ENCODE data around the gene XPNPEP1.

Gene XPNPEP1

DNA sequence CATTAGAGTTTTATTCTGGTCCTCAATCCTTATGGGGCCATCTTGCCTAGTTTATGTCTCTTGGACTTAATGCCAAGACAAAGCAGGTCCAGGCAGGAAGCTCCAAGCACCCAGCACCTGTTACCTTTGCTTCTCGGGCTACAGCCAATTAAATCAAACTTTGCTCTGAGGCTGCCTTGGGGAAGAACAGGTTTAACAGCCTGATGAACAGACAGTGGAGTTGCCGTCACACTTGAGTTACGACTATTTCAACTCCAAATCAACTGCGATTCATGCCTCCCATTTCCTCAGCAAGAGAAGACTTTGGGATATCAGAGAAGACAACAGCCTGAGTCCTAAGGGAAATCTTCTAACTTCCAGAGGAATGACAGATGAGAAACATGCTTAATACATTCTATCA lies 62.2 kb downstream of the XPNPEP1 start:
- no peak for DNase-seq

DNA sequence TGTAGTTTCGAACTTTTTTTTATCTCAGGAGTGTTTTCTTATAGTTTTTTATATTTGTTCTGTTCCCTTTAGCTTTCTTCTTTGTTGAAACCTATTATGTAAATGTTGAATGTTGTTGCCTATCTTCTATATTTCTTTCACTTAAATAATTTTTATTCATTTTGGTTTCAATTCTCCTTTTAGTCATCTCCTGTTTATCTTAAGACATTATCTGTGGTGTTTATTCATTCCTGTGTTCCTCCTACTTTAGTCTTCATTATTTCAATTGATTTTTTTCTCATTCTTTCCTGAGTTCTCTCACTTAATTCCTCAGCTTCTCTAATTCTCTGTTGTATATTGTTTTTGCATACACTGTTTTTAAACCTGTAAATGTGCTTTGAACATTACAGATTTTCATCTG lies 64.1 kb downstream of the XPNPEP1 start:
- no peak for DNase-seq

DNA sequence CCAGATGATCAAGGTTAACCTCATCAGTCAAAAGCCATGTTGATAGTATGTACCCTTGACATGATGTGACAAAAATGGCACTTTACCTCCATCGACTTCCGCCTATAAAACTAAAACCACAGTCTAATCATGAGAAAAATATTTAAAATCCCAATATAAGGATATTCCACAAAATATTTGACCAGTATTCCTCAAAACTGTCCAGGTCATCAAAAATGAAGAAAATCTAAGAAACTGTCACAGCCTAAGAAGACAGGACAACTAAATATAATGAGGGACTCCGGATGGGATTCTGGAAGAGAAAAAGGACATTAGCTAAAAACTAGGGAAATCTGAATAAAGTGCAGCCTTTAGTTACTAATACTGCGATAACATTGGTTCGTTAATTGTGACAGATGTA lies 67.6 kb downstream of the XPNPEP1 start:
- no peak for DNase-seq

DNA sequence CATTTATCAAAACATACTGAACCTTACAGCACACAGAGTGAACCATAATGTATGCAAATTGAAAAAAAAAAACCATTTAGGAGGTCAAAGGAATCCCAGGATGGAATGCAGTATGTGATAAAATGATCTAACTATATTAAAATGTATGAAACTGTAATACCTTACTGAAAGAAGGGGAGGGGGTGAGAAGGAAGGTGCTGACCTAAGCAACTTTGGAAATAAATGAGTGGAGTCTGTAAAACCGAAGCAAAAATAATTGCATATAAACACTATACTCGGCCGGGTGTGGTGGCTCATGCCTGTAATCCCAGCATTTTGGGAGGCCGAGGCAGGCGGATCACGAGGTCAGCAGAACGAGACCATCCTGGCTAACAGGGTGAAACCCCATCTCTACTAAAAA lies 69.4 kb downstream of the XPNPEP1 start:
- DNase-seq = no peak

DNA sequence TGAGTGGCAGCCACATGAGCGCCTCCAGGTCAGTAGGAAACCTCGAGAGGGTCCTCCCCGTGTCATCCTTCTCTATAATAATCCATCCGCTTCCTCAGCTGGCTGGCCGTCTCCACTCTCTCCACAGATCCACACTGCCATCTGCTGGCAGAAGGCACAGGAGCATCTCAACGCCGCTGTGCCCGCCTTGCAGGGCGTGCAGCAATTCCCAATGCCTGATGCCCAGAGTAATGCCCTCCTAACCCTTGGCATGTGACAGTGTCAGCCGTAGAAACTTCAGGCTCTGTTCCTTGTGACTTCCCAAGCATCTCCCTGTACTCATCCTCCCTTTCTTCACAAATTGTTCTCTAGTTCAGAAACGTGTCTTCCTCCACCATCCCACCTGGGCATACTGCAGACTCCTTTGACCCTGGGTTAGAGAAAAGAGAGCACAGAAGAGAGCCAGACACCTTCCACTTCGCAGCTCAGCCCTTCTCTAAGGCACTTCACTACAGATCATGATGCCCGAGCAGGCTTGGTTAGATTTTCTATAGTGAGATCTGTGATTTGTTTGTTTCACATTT lies 70.8 kb downstream of the XPNPEP1 start:
- DNase-seq = peak; percentile 40

DNA sequence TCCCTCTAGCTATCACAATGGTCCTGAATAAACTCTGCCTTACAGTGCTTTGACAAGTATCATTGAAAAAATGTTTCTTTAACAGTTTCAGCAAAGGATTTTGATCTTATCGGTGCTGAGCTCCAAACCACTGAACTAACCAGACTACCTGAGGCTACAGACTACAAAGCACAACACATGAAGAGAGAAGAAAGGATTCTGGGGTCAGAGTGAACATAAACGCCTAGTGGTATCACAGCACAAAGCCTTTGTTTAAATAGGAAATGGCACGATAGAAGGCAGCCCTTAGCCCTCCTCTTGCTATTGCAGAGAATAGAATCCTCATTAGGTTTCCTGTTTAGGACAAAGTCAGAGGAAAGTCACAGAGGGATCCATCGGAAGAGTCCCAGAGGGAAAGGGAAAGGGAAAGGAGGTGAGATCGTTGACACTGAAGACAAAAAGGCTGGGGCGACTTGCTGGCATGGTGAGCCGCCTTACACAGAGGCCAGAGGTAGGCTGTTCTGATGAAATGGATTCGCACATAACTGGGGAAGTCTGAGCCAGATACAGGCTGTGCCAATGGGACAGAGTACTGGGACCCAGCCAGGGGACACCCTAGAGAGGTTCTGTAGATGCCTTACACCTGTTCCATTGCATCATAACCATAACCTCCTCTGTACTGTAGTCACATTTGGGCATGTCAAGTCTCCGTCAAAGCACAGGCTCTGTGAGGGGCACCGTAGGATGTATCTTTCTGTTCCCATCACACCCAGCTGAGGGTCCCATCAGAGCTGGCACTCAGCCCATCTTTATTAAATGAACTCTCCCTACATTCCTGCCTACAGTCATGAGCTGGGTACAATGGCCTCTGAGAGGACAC lies 71.5 kb downstream of the XPNPEP1 start:
- no peak for DNase-seq

DNA sequence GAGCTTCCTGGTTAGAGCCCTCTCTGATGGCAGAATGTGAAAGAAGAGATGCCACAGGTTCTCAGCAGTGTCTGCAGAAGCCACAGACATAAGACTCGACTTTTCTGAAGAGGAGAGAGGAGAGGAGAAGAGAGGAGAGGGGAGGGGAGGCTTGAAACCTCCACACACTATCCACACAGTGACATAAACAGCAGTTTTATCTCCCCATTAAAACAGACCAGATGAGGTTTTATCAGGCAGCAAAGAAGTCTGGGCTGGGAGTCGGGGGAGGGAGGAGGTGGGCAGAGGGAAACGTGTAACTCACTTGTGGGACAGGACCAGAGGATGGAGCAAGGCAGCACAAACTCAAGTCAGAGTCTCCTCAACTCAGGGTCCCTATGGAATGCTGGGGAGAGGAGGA lies 76.5 kb downstream of the XPNPEP1 start:
- DNase-seq = no peak

DNA sequence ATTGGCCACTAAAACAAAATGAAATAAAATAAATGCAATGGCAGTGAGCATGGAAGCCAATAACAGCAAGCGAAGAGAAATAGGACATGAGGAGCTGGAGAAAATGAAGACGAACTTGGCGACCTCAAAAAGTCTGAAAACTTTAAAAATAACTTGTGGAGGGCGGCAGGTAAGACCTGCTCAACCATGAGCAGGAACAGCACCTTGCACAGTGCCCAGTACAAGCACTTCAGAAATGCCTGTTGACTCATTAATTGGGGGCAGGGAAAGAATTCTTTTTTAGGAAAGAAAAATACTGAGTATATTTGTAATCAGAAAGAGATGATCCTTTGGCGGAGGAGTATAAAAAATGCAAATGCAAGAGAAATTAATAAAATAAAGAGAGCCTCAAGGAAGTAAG lies 78.0 kb downstream of the XPNPEP1 start:
- DNase-seq = no peak

DNA sequence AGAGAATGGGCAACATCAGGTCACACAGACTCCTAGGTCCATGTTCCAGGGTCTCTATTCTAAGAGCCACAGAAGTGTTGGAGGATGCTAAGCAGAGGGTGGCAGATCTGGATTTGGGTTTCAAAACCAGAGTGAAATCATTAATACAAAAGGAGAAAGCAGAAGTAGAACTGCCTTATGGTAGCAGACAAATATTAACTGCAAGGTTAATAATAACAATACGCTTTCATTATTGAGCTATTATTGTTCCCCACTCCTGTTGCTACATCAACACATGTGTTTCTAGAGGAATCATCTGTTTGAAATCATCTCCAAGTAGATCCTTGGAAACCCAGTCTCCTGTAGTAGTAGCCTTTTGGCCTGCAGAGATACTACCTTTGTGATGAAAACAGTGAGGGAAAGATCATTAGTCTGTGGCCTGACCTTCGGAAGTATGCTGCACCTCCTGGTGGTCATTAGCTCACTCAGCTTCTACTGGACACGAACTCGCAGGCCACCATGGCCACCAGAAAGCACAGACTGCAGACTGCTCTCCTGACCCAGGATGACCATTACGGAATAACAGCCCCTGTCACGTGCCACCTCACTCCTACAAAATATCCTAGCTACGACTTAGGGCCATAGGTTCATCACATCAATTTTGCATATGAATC lies 84.6 kb downstream of the XPNPEP1 start:
- DNase-seq = no peak

DNA sequence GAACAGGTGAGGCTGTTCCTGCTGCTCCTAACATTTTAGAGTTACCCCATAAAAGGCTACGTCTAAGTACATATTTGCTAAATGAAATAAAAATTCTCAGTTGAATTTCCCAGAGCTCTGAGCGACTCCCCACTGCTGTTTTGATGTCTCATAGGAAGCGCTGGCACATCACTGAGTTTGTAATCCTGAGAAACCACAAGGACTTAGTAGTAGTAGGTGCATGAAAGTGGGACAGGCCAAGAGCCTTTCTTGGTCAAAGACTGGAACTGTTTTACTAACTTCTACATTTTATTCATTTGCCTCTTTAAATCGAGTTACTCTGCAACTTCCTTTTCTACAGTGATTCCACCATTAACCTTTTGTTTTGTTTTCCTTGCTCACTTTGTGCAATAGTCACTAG lies 85.9 kb downstream of the XPNPEP1 start:
- DNase-seq = no peak

DNA sequence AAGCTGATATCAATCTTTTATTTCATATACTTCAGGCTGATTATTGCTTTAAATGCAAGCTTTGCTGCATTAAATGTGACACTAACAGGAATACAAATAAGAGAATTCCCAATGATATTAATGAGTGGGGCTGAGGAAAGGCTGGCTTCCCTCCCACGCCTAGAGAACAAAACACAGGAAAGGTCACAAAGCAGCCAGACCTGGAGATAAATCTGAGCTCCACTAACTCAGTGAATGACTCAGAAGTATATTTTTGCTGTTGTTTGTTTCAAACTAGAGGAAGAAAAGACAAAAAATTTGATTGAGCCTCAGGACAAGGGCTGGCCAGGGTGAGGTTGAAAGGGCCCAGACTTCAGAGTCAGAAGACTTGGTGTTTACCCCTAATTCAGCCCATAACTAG lies 88.1 kb downstream of the XPNPEP1 start:
- DNase-seq = no peak

DNA sequence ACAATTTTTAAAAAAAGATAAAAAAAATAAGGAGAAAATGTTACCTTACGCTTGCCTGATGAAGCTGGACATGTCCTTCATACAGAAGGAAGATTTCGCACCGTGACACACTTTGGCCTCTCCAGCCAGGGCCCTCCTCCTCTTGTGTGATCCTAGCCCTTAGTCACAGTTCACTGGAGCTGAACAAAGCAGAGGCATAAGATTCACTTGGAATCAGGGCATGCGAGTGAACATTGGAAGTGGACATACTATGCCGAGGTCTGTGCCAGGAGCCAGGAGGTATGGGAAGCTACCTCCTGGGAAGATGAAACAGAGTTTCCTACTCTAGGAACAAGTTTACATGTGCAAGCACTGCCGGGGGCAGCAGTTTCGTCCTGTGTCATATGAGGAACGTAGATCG lies 91.5 kb downstream of the XPNPEP1 start:
- no peak for DNase-seq

DNA sequence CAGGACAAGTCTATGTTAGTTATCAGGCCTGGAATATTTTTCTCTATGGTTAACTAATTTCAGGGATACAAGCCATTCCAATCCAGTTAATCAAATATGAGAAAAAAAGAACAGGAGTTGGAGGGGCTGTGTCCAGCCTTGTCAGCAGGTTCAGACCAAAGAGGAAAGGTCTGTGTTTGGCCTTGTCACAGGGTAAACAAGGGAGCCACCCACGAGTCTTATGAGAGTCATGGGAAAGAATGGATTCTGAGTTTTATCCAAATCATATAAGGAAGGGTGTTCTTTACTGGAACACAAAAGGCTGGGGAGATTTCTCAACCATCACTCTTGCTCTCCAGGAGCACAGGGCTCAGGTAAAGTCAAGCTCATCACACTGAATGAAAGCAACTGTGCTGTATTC lies 99.1 kb downstream of the XPNPEP1 start:
- DNase-seq = no peak

DNA sequence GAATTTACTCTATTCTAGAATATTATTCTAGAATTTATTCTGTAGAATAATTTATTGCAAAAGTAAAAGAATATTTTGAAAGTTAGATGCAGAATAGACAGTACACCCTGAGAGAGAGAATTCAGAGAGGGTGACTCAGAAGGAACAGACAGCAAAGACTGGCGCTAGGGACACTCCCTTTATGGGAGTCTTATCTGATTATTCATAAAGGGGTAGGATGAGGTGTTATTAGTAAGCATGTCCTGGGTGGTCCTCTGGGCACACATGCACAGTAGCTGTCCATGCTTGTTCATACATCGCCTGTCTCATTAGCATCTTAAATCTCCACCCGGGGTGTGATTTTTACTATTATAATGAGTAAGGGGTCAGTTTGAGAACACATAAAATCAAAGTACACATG lies 100.1 kb downstream of the XPNPEP1 start:
- no peak for DNase-seq

DNA sequence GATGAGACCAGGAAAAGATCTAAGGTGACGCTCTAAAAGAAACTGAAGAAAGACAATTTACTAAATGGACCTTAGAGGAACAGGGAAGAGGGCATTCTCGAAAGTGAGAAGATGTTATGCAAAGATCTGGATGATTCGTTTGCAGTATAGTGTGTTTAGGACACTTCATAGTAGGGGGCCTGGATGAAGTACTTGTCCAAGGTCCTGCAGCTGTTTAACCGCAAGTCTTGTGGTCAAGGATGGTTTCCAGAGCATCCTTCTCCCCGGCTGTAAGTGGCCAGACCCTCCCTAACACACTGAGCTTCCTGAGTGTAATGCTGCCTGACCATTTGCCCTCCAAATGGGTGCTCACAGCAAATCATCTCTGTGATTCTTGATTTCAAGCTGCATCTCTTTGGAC lies 101.6 kb downstream of the XPNPEP1 start:
- no peak for DNase-seq

DNA sequence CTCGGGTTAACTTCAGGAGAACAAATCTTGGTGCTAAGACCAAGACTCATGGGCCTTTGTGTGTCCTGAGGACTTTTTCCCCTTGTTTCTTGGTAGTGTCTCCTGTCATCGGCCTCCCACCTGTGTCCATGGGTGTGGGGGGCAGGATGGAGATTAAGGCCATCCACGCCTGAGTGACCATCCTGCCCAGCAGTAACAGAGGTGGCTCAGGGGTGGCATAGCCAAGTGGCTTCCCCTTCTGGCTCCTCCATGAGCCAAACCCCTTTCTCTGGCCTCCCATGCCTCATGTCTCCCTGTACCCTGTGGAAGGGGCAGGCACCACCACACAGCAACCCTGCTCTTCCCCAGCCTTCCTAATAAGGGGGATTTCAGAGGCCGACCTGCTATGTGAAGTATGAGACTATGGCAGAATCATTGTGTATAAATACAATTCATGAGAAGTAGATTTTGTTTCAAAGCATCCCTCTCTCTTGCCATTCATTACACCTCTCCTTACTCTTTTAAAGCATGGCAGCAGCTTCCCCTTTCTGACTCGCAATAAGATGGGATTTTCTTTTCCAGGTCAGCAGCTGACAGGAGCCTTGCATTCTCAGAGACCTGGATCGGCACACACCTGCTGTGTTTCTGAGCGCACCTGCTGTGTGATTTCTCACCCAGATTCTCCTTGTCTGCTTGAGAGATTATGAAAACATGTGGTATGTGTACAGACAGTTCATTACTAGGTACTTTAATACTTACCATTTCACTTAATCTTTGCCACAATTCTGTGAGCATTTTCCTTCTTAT lies 102.5 kb downstream of the XPNPEP1 start:
- no peak for DNase-seq

DNA sequence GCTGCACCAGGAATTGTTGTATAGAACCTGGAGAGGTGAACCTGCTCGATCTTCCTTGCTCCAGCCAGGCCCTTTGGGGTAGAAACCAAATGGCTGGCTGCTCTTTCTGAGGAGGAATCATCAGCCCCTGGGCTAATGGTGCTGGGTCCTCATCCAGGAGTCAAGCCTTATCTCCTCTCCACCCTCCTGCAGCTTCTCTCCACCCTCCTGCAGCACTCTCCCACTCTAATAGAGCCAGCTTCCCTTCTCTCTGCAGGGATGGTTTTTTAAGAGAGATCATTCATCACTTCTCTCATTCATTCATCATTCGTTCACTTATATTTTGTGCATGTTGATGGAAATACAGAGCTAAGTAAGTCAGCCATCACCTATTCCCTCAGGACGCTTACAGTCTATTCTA lies 103.5 kb downstream of the XPNPEP1 start:
- no peak for DNase-seq

Data from central memory CD4-positive, alpha-beta T cell (primary cell).